ENCODE measurements around the gene BARX1.

DNA sequence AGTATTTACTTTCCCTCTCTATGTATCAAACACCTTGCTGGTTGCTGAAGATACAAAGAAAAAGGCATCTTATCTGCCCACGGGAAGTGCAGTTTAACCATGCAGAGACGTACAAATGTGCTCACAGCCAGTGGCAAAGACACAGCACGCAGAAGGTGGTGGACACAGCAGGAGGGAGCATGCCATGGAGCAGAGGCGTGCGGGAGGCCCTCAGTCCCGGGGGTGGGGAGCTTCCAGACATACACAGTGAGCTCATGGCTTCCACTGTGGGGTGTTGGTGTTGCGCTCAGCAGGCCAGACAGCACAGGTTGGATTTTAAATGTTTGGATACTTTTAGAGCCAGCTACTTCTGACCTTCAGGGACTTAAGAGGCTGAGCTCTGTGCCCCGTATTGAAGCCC, 8.8 kb upstream of the BARX1 start:
- TF ChIP-seq RAD21 (IDR thresholded peaks at IDR 0.05; ENCODE audit: insufficient read depth, low read depth, low read length): no peak
- TF ChIP-seq, protein P1, sequence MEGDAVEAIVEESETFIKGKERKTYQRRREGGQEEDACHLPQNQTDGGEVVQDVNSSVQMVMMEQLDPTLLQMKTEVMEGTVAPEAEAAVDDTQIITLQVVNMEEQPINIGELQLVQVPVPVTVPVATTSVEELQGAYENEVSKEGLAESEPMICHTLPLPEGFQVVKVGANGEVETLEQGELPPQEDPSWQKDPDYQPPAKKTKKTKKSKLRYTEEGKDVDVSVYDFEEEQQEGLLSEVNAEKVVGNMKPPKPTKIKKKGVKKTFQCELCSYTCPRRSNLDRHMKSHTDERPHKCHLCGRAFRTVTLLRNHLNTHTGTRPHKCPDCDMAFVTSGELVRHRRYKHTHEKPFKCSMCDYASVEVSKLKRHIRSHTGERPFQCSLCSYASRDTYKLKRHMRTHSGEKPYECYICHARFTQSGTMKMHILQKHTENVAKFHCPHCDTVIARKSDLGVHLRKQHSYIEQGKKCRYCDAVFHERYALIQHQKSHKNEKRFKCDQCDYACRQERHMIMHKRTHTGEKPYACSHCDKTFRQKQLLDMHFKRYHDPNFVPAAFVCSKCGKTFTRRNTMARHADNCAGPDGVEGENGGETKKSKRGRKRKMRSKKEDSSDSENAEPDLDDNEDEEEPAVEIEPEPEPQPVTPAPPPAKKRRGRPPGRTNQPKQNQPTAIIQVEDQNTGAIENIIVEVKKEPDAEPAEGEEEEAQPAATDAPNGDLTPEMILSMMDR (IDR thresholded peaks at IDR 0.05 in 2 of 3, conservative IDR thresholded peaks at IDR 0.05 in 1 of 3; ENCODE audit: control insufficient read depth in 2 of 3, extremely low read depth in 1 of 3, insufficient read depth in 1 of 3, low read depth in 3 of 3, low read length in 3 of 3): no peak
- no peak for TF ChIP-seq EP300 (IDR thresholded peaks at IDR 0.05; ENCODE audit: borderline replicate concordance in 1 of 2, control insufficient read depth in 1 of 2, low read depth in 2 of 2, low read length in 2 of 2)
